HG02885 (cell line): ENCODE data around the gene SH2D4B.

Experiments
- ATAC-seq: cut with Tn5 transposase; IDR thresholded peaks from one replicate; pipeline ENCODE4 v1.9.1; 2021; ENCODE audit warnings: mild to moderate bottlenecking; ENCODE audit not compliant: unreplicated experiment, poor library complexity

Gene SH2D4B

DNA sequence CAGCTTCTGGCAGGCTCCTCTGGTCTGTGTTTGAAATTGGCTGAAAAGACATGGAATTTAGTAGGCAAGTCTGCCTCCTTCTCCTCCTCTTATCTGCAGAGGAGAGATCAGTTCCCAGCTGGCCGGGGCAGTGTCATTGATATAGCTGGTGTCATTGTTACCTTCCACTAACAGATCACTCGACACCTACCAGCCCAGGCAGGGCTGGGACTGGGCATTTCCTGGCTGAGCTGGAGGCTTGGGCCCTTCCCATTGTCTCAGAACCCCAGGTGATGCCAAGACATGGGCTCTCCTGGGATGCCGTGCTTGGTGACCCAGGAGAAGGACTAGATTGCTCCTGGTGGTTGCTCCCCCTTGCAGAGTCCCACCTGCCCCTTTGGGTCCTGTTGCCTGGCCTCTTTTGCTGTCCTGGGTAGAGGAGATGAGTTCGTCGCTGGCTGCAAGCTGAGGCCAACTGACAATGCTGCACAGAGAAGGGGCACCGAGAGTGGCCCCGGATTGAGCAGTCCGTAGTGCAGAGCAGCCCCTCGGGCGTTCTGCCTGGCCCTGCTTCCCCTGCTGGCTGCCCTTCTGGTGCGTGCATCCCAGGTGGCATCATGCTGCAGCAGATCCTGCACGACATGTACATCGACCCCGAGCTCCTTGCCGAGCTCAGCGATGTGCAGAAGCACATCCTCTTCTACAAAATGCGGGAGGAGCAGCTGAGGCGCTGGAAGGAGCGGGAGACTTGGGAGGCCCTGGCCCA lies at the start of gene SH2D4B:
Gene SH2D4B (plus strand): TSS at position 167 of the 745 bp plus-strand sequence. CDS start 430 bp downstream, at position 597.
- no peak for ATAC-seq

DNA sequence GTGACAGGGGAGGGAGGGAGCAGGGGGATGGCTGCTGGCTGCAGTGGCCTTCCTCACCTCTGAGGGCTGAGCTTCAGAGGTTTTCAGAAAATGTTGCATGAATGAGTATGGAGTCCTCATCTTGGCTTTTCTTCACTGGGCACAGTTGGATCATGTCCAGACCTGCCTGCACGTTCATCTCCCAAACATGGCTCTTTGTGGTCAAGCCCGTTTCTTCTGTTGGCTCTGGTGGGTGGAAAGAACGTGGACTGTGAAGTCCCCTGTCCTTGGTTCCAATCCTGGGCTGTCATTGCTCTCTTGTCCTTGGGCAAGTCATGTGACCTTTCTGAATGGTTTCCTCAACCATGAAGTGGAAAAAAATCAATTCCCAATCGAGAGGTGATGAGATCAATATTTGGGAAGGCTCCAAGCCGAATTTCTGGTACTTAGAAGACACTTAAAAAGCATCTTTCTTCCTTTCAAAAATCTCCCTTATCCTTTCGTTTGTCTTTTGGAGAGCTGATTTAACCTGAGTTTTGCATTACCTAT lies 49.1 kb upstream of the SH2D4B start:
- no peak for ATAC-seq

DNA sequence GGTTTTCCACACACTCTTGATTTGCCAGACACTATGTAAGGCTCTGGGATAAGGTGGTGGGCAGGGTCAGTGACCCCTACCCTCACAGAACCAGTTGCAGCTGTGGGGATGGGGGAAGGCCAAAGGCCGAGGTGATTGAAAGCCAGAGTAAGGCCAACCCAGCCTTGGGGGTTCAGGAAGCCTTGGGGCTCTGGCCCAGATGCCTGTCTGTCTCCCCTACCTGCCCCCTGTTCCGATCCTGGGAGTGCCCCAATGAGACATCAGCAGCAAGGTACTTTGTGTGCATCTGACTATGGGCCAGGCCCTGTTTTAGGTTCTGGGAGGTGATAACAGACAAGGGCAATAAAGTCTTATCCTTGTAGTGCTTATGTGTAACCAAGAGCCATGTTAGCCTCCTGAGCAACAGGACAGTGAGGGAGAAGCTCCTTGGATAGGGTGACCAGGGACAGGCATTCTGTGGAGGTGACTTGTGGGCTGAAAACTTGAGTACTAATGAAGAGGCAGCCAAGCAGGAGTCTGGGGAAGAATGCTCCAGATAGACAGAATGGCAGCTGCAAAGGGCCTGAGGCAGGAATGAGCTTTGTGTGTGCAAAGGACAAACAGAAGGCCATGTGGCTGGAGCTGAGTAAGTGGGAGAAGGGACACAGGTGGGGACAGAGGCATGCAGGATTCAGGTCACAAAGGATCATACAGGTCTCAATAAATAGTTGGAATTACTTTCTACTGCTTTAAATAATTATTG lies 48.2 kb upstream of the SH2D4B start:
- ATAC-seq: no peak

DNA sequence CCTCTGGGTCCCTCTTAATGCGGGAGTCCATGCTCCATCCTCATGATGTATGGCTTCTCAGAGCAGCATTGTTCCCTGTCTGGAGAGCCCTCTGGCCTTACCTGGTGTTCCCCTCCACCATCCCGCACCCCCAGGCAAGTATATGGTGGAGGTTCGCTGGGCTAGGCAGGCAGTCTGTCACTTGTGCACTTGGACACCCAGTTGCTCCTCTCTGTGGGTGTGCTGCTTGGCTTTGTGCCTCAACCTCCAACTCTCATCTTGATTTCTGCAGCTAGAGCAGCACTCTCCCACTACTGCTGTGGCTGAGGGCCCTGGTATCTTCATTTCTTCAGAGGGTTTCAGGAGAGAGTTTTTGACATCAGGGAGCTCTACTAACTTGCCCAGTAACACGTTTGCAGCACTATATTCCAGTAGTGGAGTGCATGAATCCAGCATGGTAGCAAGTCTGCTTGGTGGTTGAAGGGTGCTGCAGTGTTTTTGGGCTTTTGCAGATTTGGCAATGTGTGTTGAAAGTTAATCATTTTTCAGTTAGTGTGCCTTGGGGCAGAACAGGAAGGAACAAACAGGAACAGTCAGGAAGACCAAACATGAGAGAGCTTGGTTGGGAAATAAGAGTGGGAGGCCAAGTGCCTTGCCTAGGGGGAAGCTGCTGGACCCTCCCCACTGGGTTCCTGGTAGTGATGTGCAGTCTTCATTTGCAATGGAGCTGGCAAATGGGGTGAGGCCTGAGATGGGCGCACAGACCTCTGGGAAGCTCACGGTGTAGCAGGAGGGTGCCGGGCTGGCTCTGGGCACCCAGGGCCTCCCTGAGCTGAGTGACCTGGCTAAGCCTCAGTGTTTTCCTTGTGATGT lies 46.2 kb upstream of the SH2D4B start:
- ATAC-seq: no peak

DNA sequence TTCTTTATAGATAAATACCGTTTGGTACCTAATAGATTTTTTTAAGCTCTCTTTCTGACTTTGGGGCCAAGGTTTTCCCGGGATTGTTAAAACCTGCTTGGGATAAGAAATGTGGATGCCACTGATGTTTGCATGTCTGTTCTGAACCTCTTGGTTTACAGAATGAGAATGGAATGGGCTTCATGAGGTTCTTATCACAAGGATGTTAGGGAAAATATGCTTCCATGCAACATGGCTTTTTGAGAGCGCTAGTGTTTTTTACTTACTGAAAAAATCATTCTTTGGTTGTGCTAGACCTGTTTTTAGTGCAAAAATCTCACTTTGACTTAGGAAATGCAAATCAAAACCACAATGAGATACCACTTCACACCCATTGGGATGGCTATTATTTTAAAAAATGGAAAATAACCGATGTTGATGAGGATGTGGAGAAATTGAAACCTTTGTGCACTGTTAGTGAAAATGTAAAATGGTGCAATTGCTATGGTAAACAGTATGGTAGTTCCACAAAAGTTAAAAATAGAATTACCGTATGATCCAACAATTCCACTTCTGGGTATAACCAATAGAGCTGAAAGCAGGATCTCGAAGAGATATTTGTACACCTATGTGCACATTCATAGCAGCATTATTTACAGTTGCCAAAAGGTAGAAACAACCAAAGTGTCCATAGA lies 44.7 kb upstream of the SH2D4B start:
- ATAC-seq: peak; percentile 58

DNA sequence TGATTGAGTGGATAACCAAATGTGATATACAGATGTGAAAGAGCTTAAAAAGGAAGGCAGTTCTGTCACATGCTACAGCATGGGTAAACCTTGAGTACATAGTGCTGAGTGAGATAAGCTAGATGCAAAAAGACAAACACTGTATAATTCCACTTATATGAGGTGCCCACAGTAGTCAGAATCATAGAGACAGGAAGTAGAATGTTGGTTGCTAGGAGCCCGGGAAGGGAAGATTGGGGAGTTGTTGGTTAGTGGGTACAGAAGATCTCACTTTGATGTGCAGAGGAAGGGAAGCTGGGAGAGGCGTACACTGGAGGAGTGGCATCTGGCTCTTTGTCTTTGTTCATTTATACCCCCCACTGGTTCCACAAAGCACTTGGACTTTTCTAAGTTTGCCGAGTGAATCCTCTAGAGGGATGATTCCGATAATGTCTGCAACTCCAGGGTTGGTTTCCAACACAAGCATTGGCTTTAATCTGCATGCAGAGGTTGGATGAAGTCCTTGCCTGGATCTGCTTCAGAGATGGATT lies 44.1 kb upstream of the SH2D4B start:
- ATAC-seq: peak; percentile 62

DNA sequence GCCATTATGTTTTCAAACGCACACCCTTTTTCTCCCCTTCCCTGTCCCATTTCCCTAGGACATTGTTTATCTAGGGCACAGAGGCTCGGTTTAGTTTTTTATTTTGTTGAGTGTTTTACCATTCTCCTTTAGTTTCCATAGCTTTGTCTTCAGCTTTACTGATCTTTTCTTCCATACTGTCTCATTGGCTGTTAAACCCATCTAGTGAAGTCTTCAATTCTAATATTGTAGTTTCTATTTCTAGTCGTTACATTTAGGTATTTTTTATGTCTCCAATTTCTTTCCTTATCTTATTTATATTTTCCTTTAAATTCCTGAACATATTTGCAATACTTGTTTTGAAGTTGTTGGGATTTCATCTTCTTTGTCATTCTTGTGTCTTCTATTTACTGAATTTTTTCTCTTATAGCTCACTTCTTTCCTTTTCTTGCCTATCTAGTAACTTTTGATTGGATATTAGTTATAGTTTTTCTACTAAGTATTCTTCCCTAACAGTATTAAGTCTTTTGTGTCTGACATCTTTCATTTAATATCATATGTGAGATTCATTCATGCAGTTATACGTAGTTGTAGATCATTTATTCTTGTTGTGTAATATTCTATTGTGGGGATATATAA lies 41.0 kb upstream of the SH2D4B start:
- ATAC-seq: no peak

DNA sequence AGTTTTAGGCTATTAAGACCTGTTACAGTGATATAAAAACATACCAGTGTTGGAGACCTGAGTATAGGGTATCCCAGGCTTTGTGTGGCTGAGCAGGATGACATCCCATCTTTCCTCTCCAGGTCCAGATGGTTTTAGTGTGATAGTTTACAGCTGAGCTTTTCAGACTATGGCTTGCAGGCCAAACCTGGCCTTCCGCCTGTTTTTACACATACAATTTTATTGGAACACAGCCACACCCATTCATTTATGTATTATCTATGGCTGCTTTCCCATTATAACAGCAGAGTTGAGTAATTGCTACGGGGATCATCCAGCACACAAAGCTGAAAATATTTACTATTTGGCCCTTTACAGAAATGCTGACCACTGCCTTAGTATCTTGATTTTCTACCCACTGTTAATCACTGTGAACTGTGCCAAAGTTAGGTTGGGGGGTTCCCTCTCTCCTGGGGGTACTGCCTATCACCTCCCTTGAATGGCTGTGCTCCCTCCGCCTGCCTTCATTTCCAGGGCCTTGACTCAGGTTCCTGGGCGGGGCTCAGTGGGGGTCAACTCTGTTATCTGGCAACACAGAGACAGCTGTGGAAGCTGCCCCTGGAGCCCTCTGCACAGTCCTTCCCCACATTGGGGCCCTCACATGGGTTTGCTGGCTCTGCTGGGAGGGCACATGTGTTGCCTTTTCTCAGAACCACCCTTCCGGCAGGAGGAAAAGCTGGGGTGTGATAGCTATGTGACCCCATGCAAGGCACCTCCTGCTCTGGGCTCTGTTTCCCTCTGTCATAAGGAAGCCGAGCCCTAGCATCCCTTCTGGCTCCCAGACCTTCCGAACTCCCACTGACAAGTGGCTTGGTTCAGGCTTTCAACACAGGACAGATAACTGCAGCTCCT lies 40.3 kb upstream of the SH2D4B start:
- ATAC-seq: no peak

DNA sequence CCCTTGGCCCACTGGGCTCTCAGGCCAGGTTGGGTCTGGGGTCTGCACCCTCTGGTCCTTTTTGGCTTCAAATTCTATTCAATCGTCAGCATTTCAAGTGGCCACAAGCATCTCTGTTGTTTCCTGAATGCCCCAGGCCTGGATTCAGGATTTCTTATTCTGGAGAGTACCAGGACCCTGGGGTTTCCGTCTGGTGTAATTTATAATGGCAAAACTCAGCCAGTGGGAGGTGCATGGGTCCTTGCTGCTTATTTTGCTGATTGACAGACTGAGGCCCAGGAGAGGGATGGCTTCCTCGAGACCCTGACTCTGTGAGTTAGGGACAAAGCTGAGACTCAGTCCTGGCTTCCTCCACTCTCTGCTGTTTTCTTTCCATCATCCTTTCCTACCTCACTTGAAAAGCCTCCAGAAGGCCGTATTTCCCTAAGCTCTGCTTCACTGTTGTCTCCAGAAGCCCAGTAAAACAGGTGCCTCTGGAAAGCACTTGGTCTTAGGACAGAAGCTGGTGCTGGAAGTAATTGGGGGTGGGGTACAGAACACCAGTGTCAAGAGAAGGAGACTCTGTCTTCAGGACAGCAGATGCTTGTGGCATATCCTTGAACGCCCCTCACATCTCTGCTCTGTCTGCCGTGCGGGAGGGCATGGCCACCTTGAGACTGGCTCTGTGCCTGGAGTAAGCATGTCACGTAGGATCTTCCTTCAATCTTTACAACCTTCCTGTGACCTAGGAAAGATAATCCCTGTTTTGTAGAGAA lies 39.4 kb upstream of the SH2D4B start:
- ATAC-seq: no peak

DNA sequence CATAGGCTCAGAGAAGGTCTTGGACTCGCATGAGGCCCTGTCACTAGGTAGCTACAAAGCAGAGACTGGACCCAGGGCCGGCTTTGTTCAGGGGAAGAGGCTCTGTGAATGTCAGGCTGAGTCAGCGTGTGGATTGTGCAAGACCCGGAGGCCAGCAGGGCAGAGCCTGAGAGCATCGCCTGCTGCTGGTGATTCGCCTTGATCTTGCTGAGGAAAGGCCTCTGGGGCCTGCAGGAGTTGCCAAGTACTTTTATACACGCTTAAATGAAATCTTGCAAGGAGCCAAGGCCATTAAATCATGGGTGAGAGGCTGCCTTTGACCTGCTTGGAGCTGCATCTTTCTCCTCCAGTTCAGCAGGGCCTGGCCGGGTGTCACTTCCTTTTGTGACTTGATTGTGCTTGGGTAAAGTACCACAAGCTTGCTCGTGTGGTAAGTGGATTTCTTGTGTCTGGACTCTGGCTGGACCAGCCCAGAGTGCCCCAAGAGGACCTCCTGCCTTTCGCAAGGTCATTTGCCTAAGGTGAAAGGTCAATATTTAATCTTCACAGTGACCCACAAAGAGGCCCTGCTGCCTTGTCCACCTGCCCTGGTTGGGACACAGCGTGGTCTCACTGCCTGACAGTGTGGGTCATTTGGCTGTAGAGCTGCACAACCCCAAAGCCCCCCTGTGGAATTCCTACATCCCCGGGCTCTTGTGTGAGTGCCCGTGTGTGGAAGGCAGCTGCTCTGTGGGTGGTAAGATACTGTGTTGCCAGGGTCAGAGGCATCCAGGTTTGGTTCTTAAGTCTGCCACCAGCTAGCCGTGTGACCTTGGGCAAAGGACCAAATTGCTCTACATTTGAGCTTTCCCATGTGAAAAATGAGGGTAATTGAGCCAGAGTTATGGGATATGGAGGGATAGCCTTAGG lies 38.6 kb upstream of the SH2D4B start:
- peak; percentile 29 for ATAC-seq

DNA sequence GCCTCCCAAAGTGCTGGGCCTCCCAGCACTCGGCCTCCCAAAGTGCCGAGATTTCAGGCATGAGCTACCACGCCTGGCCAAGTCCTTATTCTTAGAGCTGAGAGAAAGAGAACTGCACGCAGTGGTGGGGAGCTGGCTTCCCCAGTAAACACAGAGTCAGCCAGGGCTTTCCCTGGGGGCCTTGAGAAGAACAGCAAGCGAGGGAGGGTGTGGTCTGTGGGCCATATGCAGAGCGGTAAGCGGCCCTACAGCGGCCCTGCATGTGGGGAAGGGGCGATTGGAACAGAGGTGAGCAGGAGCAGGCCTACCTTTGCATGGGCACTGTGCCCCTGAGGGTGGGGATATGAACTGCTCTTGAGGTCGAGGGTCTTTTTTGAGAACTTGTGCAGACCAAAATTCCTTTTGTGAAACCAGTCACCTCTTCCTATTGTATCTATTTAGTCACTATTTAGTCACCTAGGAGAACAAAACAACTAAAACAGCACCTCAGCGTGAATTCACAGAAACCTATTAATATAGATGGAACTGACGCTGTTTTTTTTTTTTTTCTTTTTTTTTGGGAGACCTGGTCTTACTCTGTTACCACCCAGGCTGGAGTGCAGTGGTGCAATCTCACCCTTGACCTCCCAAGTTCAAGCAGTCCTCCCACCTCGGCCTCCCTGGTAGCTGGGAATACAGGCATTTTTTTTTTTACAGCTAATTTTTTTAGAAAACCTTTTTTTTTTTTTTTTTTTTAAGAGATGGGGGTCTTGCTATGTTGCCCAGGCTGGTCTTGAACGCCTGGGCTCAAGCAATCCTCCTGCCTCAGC lies 36.9 kb upstream of the SH2D4B start:
- peak; percentile 71 for ATAC-seq

DNA sequence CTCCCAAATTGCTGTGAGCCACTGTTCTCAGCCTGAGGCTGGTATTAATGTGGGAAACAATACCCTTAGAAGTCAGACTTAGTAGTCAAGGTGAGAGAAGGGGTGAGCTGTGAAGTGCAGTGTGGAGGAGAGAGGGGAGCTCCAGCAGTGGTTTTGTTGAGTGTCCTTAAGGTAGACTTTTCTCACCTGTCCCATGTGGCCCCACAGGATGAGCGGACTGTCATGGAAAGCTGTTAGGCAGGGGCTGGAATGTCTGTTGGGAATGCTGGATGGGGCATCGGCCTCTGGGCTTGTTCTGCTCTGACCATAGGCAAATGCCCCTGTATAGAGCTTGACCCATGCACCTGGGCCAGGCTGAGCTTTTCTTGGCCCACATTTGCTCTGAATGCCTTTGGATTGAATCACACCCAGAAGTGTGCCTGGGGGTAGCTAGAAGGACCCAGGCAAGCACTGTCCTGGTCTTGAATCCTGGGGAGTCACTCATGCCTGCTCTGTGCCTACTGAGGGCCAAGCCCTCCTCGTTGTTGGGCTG lies 36.3 kb upstream of the SH2D4B start:
- no peak for ATAC-seq

DNA sequence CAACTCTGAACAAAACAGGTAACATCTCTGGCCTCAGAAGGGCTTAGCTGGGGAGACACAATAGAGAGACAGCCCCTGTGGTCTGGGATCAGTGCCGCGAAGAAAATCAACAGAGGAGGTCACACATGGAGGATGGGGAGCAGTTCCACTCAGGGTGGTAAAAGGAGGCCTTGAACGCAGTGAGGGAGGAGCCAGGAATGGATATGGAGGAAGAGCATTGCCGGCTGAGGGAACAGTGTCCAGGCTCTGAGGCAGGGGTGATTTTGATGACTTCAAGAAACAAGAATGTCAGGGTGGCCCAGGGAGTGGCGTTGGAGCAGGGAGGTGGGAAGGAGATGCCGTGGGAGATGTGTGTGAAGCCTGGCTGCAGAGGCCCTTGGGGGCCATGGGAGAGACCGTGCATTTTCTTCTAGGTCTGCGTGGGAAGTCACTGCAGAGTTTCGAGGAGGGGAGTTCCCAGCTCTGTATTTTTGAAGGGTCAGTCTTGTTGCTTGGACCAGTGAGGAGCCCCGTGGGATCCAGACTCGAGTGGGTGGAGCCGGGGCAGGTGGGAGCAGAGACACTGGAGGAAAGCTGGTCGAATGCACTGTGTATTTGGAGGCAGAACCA lies 35.7 kb upstream of the SH2D4B start:
- ATAC-seq: no peak

DNA sequence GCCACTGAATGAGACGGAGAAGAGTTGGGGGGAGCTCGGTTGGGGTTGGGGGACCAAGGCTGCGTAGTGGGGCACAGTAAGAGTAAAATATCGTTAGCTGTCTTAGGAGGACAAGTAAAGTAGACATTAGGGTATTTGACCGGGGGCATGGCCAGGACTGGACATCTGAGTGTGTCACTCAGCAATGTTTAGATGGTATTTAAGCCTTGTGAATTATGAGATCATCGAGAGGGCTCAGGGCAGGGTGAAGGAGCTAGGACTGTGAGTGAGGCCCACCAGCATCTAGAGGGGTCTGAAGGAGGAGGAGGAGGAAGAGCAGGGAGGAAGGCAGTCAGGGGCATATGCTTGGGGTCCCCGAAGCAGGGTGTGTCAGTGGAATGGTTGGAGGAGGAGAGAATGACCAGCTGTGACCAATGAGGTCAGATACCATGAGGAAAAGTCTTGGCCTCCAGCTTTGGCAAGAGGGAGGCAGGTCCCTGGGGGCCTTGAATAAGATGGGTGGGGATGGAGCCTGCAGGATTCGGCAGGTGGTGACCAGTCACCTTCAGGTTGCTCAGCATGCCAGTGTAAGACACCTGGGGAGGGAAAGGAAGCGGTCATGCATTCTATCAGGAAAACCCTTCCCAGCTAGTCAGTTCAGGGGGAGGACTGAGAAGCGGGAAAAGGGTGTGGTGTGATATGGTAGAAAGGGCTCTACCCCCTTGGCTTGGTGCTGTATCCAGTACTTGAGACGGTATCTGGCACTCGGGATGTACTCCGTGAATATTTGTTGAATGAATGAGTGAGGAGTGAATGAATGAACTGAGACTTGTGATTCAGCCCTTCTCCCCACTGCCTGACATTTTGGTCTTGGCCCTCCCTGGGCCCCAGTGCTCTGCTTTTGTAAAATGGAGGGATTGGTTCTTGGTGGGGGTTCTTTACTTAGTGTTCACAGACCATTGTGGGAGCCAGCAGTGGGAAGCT lies 34.8 kb upstream of the SH2D4B start:
- no peak for ATAC-seq
